Non-pigmented ciliary epithelial cell (primary cell): ENCODE measurements around the gene AGAP6.
"Not testable (repeated sequence)": the region's sequence is repeated elsewhere in the genome, so short reads cannot be mapped to it uniquely, and the experiment has no call there.

Experiments
- DNase-seq: peaks from one replicate; pipeline ENCODE4 v3.0.0-alpha.2; 2010; ENCODE audit warnings: low read depth

AGAP6 gene

GRCh38 chr10:50025627-50026026 is 37.4 kb downstream of the AGAP6 start:
- no peak for DNase-seq

- DNase-seq = no peak
Measured at GRCh38 chr10:50027195-50027594, 39.0 kb downstream of the AGAP6 start.

GRCh38 chr10:50033481-50033880 is 45.3 kb downstream of the AGAP6 start:
- DNase-seq = peak; percentile 71

- DNase-seq = not testable (repeated sequence)
Measured at GRCh38 chr10:50035337-50035736, 47.1 kb downstream of the AGAP6 start.

- no peak for DNase-seq
Measured at GRCh38 chr10:50044941-50045664, 56.9 kb downstream of the AGAP6 start.

GRCh38 chr10:50046457-50046856 is 58.3 kb downstream of the AGAP6 start:
- DNase-seq = not testable (repeated sequence)

GRCh38 chr10:50047594-50047993 is 59.4 kb downstream of the AGAP6 start:
- DNase-seq = not testable (repeated sequence)

GRCh38 chr10:50051995-50052660 is 63.9 kb downstream of the AGAP6 start:
- DNase-seq = not testable (repeated sequence)

GRCh38 chr10:50052778-50053376 is 64.7 kb downstream of the AGAP6 start:
- DNase-seq = not testable (repeated sequence)

- not testable (repeated sequence) for DNase-seq
Measured at GRCh38 chr10:50055494-50056292, 67.5 kb downstream of the AGAP6 start.

GRCh38 chr10:50056654-50057053 is 68.4 kb downstream of the AGAP6 start:
- DNase-seq = not testable (repeated sequence)

GRCh38 chr10:50058727-50059126 is 70.5 kb downstream of the AGAP6 start:
- DNase-seq = not testable (repeated sequence)

GRCh38 chr10:50059946-50060345 is 71.7 kb downstream of the AGAP6 start:
- DNase-seq = not testable (repeated sequence)
